ENCODE data around the gene MERTK.
"Not testable (repeated sequence)": the region's sequence is repeated elsewhere in the genome, so short reads cannot be mapped to it uniquely, and the experiment has no call there.

MERTK gene

DNA sequence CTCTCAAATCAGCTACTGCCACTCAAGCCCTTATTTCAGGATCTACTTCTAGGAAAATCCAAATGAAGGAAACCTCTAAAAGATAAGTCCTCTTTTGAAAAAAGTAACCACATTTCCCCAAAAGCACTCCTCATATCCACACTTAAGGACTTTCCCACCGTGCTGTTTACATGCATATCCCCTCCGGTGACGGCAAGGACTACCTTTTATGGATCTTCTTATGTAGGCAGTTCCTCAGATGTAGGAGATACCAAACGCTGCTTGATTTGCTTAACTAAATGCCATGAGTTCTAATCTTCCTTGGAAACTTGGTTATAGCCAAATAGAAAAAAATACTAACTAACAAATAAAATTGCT lies 149.8 kb downstream of the MERTK start:
- DNase-seq = no peak

DNA sequence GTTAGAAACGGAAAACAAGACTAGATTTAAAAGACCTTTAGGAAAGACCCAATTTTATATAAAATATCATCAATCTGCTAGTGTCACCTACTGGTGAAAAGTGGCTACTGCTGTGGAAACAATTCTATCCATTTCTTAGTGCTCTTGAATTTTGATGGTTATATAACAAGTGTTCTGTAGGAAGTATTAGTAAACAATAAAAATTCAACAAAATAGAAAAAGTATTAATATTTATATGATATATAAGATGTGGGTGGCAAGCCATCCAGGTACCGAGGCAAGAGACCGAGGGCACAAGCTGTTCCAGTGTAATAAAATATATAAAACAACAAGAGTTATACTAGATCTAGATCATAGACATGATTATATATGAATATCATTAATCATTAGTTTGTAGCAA lies 150.5 kb downstream of the MERTK start:
- peak in 1 of 2 donors; percentile 45 for DNase-seq

DNA sequence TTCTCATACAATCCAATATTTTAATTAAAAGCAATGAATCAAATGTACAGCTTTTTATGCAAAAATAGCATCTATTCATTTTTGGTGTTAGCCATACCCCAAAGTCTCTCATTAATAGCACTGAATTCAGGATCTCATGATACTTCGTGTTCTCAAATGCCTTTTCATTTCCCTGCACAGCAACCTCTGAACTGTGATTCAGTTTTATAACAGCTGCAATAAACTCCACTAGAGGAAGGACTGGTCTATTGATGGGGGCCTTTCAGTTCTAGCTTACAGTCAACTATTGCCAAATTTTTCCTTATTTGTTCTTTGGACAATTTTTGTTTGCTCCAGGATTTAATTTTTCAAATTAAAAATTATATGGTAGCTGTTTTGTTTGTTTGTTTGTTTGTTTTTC lies 151.9 kb downstream of the MERTK start:
- DNase-seq = no peak

DNA sequence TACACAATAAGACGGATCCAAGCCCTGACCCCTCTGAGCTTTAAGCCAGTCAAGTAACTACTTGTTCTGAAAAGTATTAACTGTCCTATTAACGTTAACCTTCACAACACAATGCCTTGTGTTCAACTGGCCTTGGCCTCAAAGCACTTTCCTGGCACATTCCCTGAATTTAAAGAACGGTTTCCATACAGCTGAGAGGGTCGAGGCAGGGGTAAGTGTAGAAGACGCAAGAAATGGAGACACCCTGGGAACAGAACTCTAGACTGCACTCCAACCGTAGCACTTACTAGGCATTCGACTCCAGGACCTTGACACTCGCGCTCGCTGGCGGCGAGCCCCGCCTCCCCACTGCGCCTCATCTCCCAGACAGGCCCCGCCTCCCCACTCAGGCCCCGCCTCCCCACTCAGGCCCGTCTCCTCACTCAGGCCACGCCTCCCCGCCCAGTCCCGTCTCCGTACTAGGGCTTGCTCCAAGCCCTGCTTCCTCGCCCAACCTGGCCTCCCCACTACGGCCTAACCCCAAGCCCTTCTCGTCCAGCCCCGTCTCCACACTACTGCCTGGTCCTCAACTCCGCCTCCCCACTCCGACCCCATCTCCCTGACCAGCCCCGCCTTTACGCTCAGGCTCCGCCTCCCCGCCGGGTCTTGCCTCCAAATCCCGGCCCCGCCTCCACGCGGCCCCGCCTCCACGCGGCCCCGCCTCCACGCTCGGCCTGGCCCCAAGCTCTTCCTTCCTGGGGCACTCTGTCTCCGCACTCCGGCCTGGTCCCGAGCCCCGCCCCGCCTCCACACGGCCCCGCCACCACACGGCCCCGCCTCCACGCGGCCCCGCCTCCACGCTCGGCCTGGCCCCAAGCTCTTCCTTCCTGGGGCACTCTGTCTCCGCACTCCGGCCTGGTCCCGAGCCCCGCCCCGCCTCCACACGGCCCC lies 155.8 kb downstream of the MERTK start:
- DNase-seq = peak; percentile 98 to 99

DNA sequence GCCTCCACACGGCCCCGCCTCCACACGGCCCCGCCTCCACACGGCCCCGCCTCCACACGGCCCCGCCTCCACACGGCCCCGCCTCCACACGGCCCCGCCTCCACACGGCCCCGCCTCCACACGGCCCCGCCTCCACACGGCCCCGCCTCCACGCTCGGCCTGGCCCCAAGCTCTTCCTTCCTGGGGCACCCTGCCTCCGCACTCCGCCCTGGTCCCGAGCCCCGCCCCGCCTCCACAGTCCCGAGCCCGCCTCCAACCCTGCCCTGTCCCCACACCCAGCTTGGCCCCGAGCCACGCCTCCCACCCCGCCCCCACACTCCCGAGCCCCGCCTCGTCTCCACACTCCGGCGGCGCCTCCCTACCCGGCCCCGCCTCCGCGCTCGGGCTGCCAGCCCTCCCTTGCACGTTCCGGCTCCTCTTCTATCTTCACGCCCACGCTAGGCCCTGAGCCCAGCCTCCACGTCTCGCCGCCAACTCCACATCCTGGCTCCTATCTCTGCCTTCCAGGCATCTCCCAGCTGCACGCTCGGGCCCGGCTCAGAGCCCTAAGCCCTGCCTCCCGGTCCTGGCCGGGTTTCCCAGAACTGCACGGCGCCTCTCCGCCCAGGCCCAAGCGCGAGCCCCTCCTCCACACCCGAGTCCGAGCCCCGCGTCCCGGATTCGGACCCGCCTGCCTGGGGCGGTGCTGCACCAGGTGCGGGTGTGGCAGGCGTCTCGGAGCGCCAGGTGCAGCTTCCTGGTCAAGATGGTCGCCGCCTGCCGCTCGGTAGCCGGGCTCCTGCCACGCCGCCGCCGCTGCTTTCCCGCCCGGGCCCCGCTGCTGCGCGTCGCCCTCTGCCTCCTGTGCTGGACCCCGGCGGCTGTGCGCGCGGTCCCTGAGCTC lies 156.7 kb downstream of the MERTK start, which contains the start of gene TMEM87B:
TMEM87B (plus strand) TSS at position 423 of the 883 bp plus-strand sequence; CDS start at position 746, 323 bp downstream.
- DNase-seq = peak; percentile 94 to 98

DNA sequence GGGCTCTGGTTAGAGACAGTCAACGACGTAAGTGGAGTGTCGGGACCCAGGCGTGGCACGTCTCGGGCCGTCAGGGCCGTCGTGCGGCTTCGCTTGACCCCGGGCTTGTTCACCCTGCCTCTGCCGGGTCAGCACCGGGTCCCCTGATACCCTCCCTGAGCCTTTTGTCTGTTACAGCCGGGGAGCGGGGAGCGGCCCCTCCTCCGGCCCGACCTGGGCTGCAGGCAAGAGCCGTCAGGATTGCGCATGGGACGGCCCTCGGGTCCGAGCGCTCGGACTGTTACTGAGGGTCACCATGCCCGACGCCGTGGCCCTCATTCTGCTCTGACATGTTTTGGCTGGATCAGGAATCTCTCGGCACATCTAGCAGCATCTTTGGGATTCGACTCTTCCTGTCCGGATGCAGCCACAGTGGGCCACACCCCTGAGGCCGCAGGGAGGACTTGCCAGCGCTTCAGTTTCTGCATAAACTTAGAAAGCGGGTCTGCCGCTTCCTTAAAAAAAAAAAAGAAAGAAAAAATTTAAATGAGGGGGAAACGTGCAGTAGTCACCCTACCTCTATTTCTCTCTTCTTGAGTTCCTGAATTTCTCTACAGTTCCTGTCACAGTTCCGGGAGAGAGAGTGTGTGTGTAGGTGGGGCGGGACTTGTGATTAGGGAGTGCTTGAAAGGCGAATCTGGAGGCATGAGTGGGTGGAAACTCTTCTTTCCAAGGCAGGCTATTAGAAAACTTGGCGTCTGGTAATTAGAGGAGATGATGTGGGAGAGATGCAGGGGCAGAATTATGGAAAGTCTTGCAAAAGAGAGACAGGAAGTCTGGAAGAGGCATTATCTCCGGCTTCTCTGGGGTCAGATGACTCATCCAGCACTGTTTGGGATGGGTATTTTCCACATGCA lies 157.6 kb downstream of the MERTK start:
- DNase-seq = peak; percentile 38 to 40

DNA sequence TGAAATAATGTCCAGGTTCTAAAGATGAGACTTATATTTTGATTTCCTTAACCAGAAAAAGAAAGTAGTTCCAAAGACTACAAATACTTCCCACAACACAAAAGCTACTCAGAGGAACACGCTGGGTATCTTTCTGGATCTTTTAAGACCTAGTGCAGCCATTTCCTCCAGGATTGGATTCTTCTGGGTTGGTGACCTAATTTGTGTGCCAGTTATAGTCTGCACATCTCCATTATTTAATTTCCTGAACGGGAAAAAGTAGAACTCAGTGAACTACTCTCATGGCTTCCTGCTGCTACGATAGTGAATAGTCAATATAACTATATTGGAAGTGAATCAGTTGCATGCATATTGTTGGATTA lies 158.2 kb downstream of the MERTK start:
- no peak for DNase-seq

DNA sequence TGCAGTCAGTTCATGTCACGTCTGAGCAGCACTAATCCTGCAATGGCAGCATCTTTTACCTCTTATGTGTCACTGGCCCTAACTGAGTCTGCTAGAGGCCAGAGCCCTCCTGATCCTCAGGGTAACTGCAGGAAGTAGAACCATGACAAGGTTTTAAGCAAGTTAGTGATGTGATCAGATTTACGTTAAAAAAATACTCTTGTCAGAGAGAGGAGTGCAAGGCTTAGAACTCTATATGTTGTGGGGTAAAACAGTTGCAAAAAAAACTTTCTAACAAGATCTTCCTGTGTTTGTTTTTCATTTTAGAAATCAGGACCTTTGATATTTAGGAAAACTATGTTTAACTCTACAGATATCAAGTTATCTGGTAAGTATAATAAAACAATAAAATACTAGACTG lies 161.3 kb downstream of the MERTK start:
- DNase-seq = no peak

DNA sequence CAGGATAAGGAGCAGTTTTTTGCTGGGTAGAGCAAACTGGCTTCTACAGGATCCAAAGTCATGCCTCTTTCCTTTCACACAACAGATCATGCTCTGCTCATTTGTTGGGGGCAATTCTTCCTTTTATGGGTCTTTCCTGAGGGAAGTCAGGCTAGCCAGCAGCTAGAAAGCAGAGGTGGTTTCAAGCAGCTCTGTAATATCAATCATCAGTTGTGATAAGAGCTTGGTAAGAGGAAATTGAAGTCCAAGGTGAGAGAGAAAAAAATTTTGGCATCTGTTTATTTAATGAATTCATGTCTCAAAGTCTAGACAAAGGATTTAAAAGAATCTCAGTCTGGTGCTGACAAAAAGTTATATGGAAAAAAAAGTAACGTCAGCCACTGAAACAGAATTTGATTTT lies 162.9 kb downstream of the MERTK start:
- DNase-seq = no peak

DNA sequence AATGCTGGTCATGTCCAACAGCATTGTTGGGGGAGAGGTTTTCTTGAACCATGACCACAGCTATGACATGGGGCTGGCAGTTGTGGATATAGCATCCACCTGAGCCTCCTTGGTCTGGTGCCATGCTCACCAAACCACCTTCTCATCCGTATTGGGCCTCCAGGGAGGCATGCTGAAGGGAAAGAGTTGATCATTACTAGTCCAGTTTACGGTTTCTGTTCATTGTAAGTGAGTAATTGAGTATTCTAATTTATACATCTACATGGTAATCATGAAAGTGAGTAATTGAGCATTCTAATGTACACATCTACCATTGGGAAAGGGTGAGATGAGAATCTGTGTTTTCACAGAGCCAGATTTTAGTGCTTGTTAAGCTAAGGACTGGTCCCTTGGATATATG lies 163.4 kb downstream of the MERTK start:
- DNase-seq = no peak

DNA sequence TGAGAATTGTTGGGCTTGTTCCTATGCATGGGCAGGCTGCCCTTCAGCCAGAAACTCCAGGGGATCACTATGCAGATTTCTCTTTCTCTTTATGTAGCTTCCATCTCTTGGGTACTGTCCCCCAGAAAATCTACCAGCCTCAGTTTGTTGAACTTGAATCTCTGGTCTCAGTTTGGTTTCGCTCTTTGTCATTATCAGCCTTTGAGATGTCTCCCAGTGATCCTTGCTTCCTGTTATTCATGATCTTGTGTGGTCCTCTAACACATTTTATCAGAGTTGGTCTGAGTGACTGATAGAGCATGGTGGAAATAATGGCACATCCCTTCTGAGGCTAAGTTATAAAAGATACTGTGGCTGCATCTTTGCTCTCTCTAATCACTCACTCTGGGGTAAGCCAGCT lies 164.5 kb downstream of the MERTK start:
- DNase-seq = no peak

DNA sequence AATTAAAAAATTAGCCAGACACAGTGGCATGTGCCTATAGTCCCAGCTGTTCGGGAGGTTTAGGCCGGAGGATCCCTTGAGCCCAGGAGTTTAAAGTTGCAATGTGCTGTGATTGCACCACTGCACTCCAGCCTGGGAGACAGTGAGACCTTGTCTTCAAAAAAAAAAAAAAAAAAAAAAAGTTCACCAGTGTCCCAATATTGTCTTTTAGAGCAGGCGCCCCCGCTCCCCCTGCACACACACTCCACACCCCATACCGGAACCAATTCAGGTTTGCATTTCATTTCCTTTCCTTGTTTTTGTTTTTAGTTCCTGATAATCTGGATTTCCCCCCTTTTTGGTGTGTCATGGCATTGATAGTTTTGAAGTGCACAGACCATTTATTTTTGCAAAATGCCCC lies 167.1 kb downstream of the MERTK start:
- no peak for DNase-seq

DNA sequence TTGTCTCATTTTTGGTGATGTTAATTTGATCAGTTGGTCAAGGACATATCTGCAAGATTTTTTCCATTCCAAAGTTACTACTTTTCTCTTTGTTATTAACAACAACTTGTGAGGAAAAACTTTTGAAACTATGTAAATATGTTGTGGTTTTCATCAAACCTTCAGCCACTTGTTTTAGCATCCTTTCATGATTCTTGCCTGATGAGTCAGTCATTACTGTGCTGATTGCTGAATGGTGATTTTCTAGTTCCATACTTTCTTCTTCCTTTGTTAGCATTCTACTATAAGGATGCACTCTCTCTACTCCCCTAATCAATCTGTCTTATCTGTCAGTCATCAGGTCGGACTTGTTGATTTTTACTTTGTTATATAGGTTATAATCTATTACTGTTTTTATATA lies 167.6 kb downstream of the MERTK start:
- DNase-seq = no peak

DNA sequence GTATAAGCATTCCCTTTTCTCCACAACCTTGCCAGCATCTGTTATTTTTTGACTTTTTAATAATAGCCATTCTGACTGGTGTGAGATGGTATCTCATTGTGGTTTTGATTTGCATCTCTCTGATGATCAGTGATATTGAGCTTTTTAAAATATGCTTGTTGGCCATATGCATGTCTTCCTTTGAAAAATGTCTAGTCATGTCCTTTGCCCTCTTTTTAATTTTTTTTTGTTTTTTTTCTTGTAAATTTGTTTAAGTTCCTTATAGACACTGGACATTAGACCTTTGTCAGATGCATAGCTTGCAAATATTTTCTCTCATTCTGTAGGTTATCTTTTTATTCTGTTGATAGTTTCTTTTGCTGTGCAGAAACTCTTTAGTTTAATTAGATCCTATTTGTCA lies 171.4 kb downstream of the MERTK start:
- DNase-seq = not testable (repeated sequence)

DNA sequence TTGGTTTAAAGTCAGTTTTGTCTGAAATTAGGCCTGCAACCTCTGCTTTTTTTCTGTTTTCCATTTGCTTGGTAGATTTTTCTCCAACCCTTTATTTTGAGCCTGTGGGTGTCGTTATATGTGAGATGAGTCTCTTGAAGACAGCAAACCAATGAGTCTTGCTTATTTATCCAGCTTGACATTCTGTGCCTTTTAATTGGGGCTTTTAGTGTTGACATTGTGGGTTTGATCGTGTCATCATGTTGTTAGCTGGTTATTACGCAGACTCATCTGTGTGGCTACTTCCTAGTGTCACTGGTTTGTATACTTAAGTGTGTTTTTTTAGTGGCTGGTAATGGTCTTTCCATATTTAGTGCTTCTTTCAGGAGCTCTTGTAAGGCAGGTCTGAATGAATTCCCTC lies 175.5 kb downstream of the MERTK start:
- no peak for DNase-seq

DNA sequence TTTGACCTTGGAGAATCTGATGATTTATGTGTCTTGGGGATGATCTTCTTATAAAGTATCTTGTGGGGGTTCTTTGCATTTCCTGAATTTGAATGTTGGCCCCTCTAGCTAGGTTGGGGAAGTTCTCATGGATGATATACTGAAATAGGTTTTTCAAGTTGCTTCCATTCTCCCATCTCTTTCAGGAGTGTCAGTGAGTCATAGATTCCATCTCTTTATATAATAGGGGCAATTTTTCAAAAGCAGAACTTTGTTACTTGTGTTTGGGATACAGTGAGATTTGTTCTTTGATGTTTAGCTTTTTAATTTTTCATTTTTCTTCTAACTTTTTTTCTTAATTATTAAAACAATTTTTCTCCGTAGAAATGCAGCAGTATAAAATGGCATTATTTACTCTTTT lies 176.1 kb downstream of the MERTK start:
- DNase-seq = no peak

DNA sequence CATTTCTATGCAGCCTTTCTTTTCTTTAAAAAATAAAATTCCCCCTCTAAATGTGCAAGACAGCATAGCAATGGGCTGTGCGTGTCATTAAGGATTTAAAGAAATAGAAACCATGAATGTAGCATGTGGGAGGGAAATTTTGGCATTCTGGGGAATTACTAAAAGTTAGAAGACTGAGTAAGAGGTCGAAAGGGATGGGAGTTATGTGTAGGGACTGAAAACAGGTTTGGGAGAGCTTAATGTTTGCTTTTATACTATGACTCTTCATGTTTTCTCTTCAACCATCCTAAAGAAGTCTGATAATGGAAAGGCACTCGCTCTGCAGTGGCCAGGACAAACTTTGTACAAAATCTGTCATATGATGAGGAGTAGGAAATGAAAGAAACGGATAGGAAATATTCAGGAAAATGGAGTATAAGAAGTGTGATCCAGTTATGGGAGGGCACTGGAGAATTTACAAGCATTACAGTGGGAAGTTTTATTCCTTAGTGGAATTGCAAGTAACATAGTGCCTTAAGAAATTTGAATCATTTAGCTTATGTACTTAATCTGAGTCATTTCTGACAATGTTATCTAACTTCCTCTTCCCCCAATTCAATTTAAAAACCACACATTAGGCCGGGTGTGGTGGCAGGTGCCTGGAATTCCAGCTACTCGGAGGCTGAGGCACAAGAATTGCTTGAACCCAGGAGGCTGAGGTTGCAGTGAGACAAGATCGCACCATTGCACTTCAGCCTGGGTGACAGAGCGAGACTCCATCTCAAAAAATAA lies 177.3 kb downstream of the MERTK start:
- no peak for DNase-seq

DNA sequence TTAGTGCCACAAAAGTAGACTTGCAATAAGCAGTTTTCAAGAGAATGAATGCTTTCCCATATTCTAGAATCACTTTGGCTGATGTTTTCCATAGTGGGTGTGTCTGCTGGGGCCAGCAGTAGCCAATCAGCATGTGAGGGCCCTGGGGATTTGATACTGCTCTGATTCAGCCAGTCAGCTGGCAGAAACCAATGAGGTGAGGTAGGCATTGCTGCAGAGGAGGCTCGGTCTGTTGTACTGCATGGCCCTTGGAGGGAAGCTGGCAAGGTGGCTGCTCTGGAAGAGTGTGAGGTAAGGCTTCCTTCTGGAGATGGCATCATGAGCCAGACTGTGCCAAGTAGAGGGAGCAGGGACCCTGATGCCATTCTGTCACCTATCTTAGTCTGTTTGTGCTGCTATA lies 179.4 kb downstream of the MERTK start:
- no peak for DNase-seq

Measured in stimulated activated CD4-positive, alpha-beta T cell treated with anti-CD3 and anti-CD28 coated beads, Interleukin-2, amount 100 ng/mL, for 24 hours (primary cell).